WTC11 (cell line): ENCODE measurements around the gene TCF3. TPM values are rescaled to one million over a fixed set of nuclear protein-coding genes. Genes with fewer than 3 reads are reported as not detected.

Experiments
- ATAC-seq: fragments of 200-7000 bp; cut with Tn5 transposase; 2 replicates; pipeline ENCODE4 v1.10.0; 2021; ENCODE audit warnings: mild to moderate bottlenecking, moderate library complexity
- CTCF ChIA-PET: fragments of 300-600 bp; sonication (Branson Sonifier 250); formaldehyde crosslinking; loops from one replicate; lab custom pipeline; 2021; ENCODE audit warnings: antibody characterized with exemption; lab: Charles Lee
- POLR2A ChIA-PET: fragments of 350-600 bp; sonication (Branson Sonifier 250); formaldehyde crosslinking; loops from one replicate; lab custom pipeline; 2021; ENCODE audit warnings: antibody characterized with exemption; lab: Charles Lee
- DNase-seq: peaks from one replicate; pipeline ENCODE4 v3.0.0; 2021; ENCODE audit warnings: low spot score
- H3K27ac Mint-ChIP-seq: 2 replicates; pipeline ENCODE4 v1.8.0; 2021; ENCODE audit warnings: mixed read lengths
- H3K27me3 Mint-ChIP-seq: 2 replicates; pipeline ENCODE4 v1.8.0; 2021; ENCODE audit warnings: low read depth, mild to moderate bottlenecking, moderate library complexity, mixed read lengths
- H3K36me3 Mint-ChIP-seq: 2 replicates; pipeline ENCODE4 v1.8.0; 2021; ENCODE audit warnings: mixed read lengths
- H3K4me1 Mint-ChIP-seq: 2 replicates; pipeline ENCODE4 v1.8.0; 2022; ENCODE audit warnings: mixed read lengths
- H3K4me3 Mint-ChIP-seq: 2 replicates; pipeline ENCODE4 v1.8.0; 2021; ENCODE audit warnings: mild to moderate bottlenecking, moderate library complexity, mixed read lengths
- H3K9me3 Mint-ChIP-seq: 2 replicates; pipeline ENCODE4 v1.8.0; 2021; ENCODE audit warnings: mixed read lengths
- AR ChIP-seq: fragments of 250-450 bp; sonication (Bioruptor Pico); IDR thresholded peaks from 2 replicates; pipeline ENCODE4 v1.9.0; 2021; ENCODE audit warnings: mild to moderate bottlenecking
- ATF6 ChIP-seq: sonication (generic); formaldehyde crosslinking; IDR thresholded peaks from 2 replicates; pipeline ENCODE4 v1.8.1; 2023; ENCODE audit warnings: mild to moderate bottlenecking, missing genetic modification reagents
- CREM ChIP-seq: sonication (generic); formaldehyde crosslinking; IDR thresholded peaks from 2 replicates; pipeline ENCODE4 v1.8.1; 2022; ENCODE audit warnings: mild to moderate bottlenecking, missing genetic modification reagents, moderate library complexity
- CTCF ChIP-seq: fragments of 200-600 bp; IDR thresholded peaks from 2 replicates; pipeline ENCODE4 v1.8.0; 2022; ENCODE audit warnings: antibody characterized with exemption
- ERG ChIP-seq: fragments of 250-450 bp; sonication (Bioruptor Pico); IDR thresholded peaks from 2 replicates; pipeline ENCODE4 v1.8.0; 2021; ENCODE audit warnings: mild to moderate bottlenecking
- FOXK1 ChIP-seq: sonication (generic); formaldehyde crosslinking; IDR thresholded peaks from 2 replicates; pipeline ENCODE4 v1.8.0; 2022; ENCODE audit warnings: mild to moderate bottlenecking, moderate library complexity, missing genetic modification reagents
- IRF1 ChIP-seq: sonication (generic); formaldehyde crosslinking; IDR thresholded peaks from 2 replicates; pipeline ENCODE4 v1.8.0; 2023; ENCODE audit warnings: missing genetic modification reagents
- NFYB ChIP-seq: sonication (generic); formaldehyde crosslinking; conservative IDR thresholded peaks from 2 replicates; pipeline ENCODE4 v1.8.0; 2022; ENCODE audit warnings: low read depth, missing genetic modification reagents
- NR2C2 ChIP-seq: sonication (generic); formaldehyde crosslinking; IDR thresholded peaks from 2 replicates; pipeline ENCODE4 v1.8.0; 2022; ENCODE audit warnings: mild to moderate bottlenecking, missing genetic modification reagents
- USF1 ChIP-seq: sonication (generic); formaldehyde crosslinking; IDR thresholded peaks from 2 replicates; pipeline ENCODE4 v1.8.0; 2022; ENCODE audit warnings: mild to moderate bottlenecking, missing genetic modification reagents
- USF2 ChIP-seq: sonication (generic); formaldehyde crosslinking; IDR thresholded peaks from 2 replicates; pipeline ENCODE4 v1.8.1; 2023; ENCODE audit warnings: mild to moderate bottlenecking, missing genetic modification reagents, moderate library complexity
- ZNF138 ChIP-seq: sonication (generic); formaldehyde crosslinking; conservative IDR thresholded peaks from 2 replicates; pipeline ENCODE4 v1.8.1; 2022; ENCODE audit warnings: mild to moderate bottlenecking, moderate library complexity, missing genetic modification reagents
- ZNF532 ChIP-seq: fragments of 250-450 bp; sonication (Bioruptor Pico); IDR thresholded peaks from 2 replicates; pipeline ENCODE4 v1.9.0; 2021; ENCODE audit warnings: mild to moderate bottlenecking, borderline replicate concordance
- ZNF671 ChIP-seq: fragments of 250-450 bp; sonication (Bioruptor Pico); IDR thresholded peaks from 2 replicates; pipeline ENCODE4 v1.8.0; 2021; ENCODE audit warnings: mild to moderate bottlenecking
- total RNA-seq: library from RNA; stranded (reverse); gene quantifications from 3 replicates; pipeline ENCODE4 v1.2.3, GENCODE V29; 2021

The TCF3 gene
- total RNA-seq, 1 experiment from 2014 or later: 324 TPM

GRCh38 chr19:1568320-1569019 lies 83.9 kb downstream of the TCF3 start, which contains the start of gene MEX3D (continued):
- TF ChIP-seq CTCF (no peak), USF1 (peak; percentile 88), USF2 (peak; percentile 91), NFYB (CRISPR knock-in tag) (peak; percentile 42)

GRCh38 chr19:1567848-1568227 lies 84.6 kb downstream of the TCF3 start:
- DNase-seq (no peak), ATAC-seq (no peak)
- H3K4me3 Mint-ChIP-seq: no peak overlapping the region
- H3K9me3 Mint-ChIP-seq: 0 out of 2 replicates have a peak, but pooled peaks cover 3% of the 10 kb centered on the region
- peaks cover 5% of the 10 kb centered on the region; the same call in 1 of the 2 replicates for H3K36me3 Mint-ChIP-seq
- no peak overlapping the region for H3K27ac Mint-ChIP-seq
- ChIA-PET CTCF (no interaction called here), POLR2A (no interaction called here)
- peaks cover 38% of the 10 kb centered on the region for H3K27me3 Mint-ChIP-seq
- H3K4me1 Mint-ChIP-seq: peaks cover 6% of the 10 kb centered on the region
- TF ChIP-seq AR (CRISPR knock-in tag) (no peak), ATF6 (CRISPR knock-in tag) (no peak), FOXK1 (CRISPR knock-in tag) (no peak), IRF1 (no peak), USF2 (no peak), ERG (CRISPR knock-in tag) (no peak), NR2C2 (CRISPR knock-in tag) (no peak), ZNF532 (CRISPR knock-in tag) (no peak), ZNF138 (no peak), CTCF (no peak), CREM (CRISPR knock-in tag) (no peak), ZNF671 (CRISPR knock-in tag) (no peak)
